GM12874 (cell line): ENCODE results near the gene ITGB3BP.

Source experiments
- TF ChIP-seq, protein P1 (sequence below): IDR thresholded peaks from 2 replicates; pipeline ENCODE4 v1.5.1; 2011; ENCODE audit warnings: low read depth, mild to moderate bottlenecking, control low read depth, low read length, moderate library complexity; ENCODE audit not compliant: insufficient read depth

The ITGB3BP gene

DNA sequence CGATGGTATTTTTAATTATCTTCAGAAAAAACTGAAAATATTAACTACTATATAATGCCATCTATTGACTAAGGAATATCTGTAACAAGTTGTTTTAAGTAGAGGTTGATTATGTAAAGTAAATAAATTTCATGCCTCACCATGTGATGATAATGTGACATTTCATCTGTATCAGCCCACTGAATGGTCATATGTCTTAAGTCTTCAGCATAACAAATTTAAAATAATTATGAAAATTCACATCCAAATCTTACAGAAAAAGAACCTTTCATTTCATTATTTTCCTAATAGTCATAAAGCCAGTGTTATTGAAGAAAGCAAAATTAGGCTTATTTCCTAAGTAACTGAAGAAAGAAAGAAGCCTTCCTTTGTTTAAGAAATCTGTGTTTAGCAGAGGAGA lies 72.6 kb downstream of the ITGB3BP start:
- TF ChIP-seq, protein P1, sequence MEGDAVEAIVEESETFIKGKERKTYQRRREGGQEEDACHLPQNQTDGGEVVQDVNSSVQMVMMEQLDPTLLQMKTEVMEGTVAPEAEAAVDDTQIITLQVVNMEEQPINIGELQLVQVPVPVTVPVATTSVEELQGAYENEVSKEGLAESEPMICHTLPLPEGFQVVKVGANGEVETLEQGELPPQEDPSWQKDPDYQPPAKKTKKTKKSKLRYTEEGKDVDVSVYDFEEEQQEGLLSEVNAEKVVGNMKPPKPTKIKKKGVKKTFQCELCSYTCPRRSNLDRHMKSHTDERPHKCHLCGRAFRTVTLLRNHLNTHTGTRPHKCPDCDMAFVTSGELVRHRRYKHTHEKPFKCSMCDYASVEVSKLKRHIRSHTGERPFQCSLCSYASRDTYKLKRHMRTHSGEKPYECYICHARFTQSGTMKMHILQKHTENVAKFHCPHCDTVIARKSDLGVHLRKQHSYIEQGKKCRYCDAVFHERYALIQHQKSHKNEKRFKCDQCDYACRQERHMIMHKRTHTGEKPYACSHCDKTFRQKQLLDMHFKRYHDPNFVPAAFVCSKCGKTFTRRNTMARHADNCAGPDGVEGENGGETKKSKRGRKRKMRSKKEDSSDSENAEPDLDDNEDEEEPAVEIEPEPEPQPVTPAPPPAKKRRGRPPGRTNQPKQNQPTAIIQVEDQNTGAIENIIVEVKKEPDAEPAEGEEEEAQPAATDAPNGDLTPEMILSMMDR, result no peak

DNA sequence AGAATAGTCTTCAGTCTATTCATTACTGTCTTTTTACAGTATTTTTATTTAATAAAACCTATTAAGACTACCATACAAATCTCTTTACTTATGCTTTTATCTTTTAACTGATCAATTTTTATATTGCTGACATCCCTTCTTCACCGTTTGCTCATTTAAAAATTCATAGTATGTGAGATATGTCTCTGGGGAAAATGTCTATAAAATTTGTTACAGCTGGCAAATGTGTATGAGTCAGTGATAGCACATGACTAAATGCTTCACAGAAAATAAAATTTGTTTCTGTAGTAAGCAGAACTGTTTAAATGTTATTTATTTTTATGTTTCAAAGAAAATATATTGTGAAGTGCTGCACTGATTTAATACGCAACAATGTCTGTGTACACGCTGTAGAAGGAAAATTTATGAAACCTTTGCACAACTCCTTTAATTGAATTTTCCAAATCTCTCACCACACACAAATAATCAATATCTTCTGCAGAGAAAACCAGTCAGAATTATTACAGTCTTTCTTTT lies 74.2 kb downstream of the ITGB3BP start:
- TF ChIP-seq, protein P1, result no peak

DNA sequence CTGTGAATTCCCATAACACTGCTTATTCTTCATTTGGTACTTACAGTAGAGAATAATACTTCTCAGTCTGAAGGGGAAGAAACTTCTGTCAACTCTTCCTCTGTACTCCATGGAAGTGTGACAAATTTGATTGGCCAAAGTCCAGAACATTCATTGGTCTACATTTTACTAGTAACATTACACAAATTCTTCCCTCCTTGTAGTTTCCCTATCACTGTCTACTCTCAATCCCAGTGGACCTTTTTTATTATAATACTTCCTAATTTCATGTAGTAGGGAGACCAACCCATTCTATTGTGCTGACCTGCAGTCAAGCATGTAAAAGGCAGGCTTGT lies 80.9 kb downstream of the ITGB3BP start:
- TF ChIP-seq, protein P1, result no peak

DNA sequence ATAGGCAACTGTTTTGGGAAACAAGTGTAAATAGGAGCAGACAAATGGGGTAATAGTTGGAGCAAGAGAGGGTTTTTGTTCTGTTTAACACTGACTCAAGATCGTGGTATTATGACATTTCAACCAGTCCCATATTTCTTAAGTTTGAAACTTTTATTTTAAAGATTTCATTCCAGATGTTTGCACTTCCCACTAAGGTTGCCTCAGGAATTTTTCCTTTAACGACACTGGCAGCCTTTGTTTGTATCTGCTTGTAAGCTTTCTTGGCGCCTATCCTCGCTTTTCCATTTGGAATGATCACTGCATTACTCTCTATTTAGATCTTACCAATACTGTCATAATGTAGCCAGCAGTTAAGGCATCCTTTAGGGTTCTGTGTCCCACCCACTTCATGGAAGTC lies 87.9 kb downstream of the ITGB3BP start:
- TF ChIP-seq, protein P1, result no peak

DNA sequence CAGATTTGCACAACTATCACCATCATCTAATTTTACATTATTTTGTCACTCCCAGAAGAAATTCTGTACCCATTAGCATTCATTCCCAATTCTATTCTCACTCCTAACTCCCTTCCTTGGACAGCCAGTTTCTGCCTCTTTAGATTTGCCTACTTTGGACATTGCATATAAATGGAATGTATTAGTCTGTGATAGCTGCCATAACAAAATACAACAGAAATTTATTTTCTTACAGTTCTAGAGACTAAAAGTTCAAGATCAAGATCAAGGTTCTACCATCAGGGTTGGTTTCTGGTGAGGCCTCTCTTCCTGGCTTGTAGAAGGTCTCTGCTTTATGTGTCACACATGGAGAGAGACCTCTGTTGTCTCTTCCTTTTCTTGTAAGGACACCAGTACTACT lies 93.7 kb downstream of the ITGB3BP start:
- TF ChIP-seq, protein P1, result no peak

DNA sequence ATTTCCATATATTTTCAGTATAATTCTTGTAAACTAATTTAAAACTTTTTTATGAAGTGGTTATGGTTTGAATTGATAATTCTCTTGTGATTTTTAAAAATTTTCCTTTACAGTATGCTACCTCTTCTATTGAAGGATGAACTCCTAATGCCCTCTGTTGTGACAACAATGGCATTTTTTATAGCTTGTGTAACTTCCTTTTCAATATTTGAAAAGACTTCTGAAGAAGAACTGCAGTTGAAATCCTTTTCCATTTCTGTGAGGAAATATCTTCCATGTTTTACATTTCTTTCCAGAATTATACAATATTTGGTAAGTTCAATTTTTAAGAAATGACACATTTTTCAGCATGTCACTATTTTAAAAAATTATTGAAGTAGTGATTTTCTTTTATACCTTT lies 94.2 kb downstream of the ITGB3BP start:
- TF ChIP-seq, protein P1, result no peak

DNA sequence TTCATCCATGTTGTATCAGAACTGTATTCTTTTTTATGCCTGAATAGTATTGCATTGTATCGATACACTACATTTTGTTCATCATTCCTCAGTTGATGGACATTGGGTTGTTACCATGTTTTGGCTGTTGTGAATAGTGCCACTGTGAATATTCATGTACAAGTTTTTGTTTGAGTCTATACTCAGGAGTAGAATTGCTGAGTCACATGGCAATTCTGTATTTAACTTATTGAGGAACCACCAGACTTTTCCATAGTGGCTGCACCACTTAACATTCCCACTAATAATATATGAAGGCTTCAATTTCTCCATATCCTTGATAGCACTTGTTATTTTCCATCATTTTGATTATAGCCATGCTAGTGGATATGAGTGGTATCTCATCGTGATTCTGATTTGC lies 99.4 kb downstream of the ITGB3BP start:
- TF ChIP-seq, protein P1, result no peak

DNA sequence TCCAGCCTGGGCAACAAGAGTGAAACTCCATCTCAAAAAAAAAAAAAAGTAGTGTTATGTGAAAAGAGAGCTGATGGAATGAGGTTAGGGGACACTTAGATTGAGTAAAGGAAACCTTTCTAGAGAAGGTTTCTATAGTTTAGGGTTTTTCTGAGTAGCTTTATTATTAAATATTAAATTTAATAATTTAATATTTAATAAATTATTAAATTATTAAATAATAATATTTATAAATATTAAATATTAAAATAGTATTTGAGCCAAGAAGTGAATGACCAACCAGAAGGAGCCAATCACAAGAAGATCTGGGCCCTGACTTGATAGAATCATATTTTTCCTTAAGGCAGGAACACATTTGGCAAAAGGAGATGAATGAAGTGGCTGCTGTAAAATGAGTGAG lies 104.9 kb downstream of the ITGB3BP start:
- TF ChIP-seq, protein P1, result no peak
